ENCODE measurements around the gene XPA.

GRCh38 chr9:97711223-97711626 is 14.1 kb upstream of the XPA start:
- TF ChIP-seq CTCF (IDR thresholded peaks at IDR 0.05) (no peak), POLR2A (IDR thresholded peaks at IDR 0.05) (no peak), EP300 (IDR thresholded peaks at IDR 0.05) (no peak)

Measured in stomach (tissue), 4 donors.